GM12872 (cell line): ENCODE data around the gene MECP2.

Source experiments
- TF ChIP-seq, protein P1 (sequence below): IDR thresholded peaks from 3 replicates; pipeline ENCODE4 v1.5.1; 2011; ENCODE audit warnings: low read depth, mild to moderate bottlenecking, low read length, moderate library complexity; ENCODE audit not compliant: insufficient read depth

MECP2 gene

GRCh38 chrX:153992180-153992579, 105.3 kb downstream of the MECP2 start:
- TF ChIP-seq, protein P1, sequence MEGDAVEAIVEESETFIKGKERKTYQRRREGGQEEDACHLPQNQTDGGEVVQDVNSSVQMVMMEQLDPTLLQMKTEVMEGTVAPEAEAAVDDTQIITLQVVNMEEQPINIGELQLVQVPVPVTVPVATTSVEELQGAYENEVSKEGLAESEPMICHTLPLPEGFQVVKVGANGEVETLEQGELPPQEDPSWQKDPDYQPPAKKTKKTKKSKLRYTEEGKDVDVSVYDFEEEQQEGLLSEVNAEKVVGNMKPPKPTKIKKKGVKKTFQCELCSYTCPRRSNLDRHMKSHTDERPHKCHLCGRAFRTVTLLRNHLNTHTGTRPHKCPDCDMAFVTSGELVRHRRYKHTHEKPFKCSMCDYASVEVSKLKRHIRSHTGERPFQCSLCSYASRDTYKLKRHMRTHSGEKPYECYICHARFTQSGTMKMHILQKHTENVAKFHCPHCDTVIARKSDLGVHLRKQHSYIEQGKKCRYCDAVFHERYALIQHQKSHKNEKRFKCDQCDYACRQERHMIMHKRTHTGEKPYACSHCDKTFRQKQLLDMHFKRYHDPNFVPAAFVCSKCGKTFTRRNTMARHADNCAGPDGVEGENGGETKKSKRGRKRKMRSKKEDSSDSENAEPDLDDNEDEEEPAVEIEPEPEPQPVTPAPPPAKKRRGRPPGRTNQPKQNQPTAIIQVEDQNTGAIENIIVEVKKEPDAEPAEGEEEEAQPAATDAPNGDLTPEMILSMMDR = no peak

DNA sequence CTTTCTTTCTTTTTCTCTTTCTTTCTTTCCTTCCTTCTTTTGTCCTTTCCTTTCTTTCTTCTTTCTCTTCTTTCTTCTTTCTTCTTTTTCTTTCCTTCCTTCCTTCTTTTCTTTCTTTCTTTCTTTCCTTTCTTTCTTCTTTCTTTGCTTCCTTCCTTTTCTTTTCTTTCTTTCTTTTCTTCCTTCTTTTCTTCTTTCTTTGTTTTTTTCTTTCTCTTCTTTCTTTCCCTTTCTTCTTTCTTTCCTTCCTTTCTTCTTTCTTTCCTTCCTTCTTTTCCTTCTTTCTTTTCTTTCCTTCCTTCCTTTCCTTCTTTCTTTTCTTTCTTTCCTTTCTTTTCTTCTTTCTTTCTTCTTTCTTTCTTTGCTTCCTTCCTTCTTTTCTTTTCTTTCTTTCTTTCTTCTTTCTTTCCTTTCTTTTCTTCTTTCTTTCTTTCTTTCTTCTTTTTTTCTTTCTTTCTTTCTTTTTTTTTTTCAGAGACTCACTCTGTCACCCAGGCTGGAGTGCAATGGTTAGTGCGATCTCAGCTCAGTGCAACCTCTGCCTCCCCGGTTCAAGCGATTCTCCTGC, 106.4 kb downstream of the MECP2 start:
- TF ChIP-seq, protein P1 = no peak

- TF ChIP-seq, protein P1 = no peak
Measured at GRCh38 chrX:153989973-153990655, 107.4 kb downstream of the MECP2 start.

- TF ChIP-seq, protein P1 = no peak
Measured at GRCh38 chrX:153988493-153988892, 109.0 kb downstream of the MECP2 start.

- TF ChIP-seq, protein P1 = no peak
Measured at GRCh38 chrX:153984351-153985178, 113.0 kb downstream of the MECP2 start.

- TF ChIP-seq, protein P1 = no peak
Measured at GRCh38 chrX:153983321-153983801, 114.2 kb downstream of the MECP2 start.
